Right lobe of liver (tissue), 6 donors: ENCODE measurements around the gene SNRPB2. TPM values are rescaled to one million over a fixed set of nuclear protein-coding genes. Genes with fewer than 3 reads are reported as not detected.
A peak's percentile ranks its signal among the peaks of the same experiment; 100 is the strongest.

Experiments
- ATAC-seq, 4 donors: fragments of 200-7000 bp; cut with Tn5 transposase; one replicate each; pipeline ENCODE4 v1.9.1; 2020; ENCODE audit warnings: mild to moderate bottlenecking in 4 of 4, moderate library complexity in 4 of 4
- DNase-seq, 3 donors: peaks; one replicate each; pipeline ENCODE4 v3.0.0-alpha.2; 2020
- H3K27ac ChIP-seq, 3 donors: fragments of 200-600 bp; one replicate each; pipeline ENCODE4 v1.8.0; 2022
- H3K27me3 ChIP-seq, 2 donors: fragments of 200-600 bp; one replicate each; pipeline ENCODE4 v1.8.0; 2022
- H3K36me3 ChIP-seq, 4 donors: fragments of 200-600 bp; sonication (generic) in 1 of 4; one replicate each; pipeline versions ENCODE4 v1.5.1 to v1.8.0; 2017 to 2022; ENCODE audit warnings: control low read depth in 1 of 4
- H3K4me1 ChIP-seq, 4 donors: fragments of 200-600 bp; sonication (generic) in 1 of 4; one replicate each; pipeline versions ENCODE4 v1.5.1 to v1.8.0; 2017 to 2022; ENCODE audit warnings: control low read depth in 1 of 4
- H3K4me3 ChIP-seq, 3 donors: fragments of 200-600 bp; one replicate each; pipeline ENCODE4 v1.8.0; 2022
- H3K9me3 ChIP-seq, 4 donors: fragments of 200-600 bp; sonication (generic) in 1 of 4; one replicate each; pipeline versions ENCODE4 v1.5.1 to v1.8.0; 2017 to 2022; ENCODE audit warnings: control low read depth in 1 of 4
- CTCF ChIP-seq, 4 donors: fragments of 200-600 bp in 3 of 4; fragments of 450-650 bp in 1 of 4; IDR thresholded peaks; one replicate each; pipeline versions ENCODE4 v1.5.1 to v1.8.0; 2016 to 2022; ENCODE audit warnings: antibody characterized with exemption in 4 of 4, mild to moderate bottlenecking in 2 of 4
- POLR2A ChIP-seq: fragments of 450-650 bp; IDR thresholded peaks from one replicate; pipeline ENCODE4 v1.6.1; 2017; ENCODE audit warnings: antibody characterized with exemption, mild to moderate bottlenecking
- WGBS: methylation state at CpG from one replicate; pipeline ENCODE4 v1.1.6; 2018; ENCODE audit warnings: low coverage, low lambda C conversion rate; ENCODE audit not compliant: insufficient coverage; ENCODE audit errors: missing lambda C conversion rate; 5-methylcytosine and 5-hydroxymethylcytosine counted together
- intact Hi-C, 2 donors: fragments of 100-400 bp; cut with DNase I; formaldehyde crosslinking; loops; one replicate each; pipeline versions ENCODE4 v1.11.2 to v1.14.1; 2022
- total RNA-seq, 6 experiments: library from RNA; depleted of rRNA in 2 of 6; stranded (reverse); fragments of >200 nt in 2 of 6; fragmentation: NEBNext Ultra II Directional in 3 of 6; extraction: Animal tissue kit (Norgen Biotek cat#: 25700) in 3 of 6; gene quantifications; one replicate each; pipeline versions ENCODE4 v1.1.0 to v1.2.4, GENCODE V29; 2016 to 2023
- donor health status: DM: no; HTN: yes; CAD: no.
- donor health status: DM: no; HTN: no; CAD: no.
- donor health status: DM: no; HTN: no; CAD: no.
- donor health status: DM: no; HTN: yes; CAD: no.
- donor health status: DM: no; HTN: yes; CAD: no.

SNRPB2 gene
- total RNA-seq, 6 experiments from 2014 or later = 10.2 to 19.3 (median 17.3) TPM

GRCh38 chr20:16714751-16715150, 15.1 kb upstream of the SNRPB2 start:
- H3K4me1 ChIP-seq = no peaks in the 10 kb centered on the region
- no peak for DNase-seq
- intact Hi-C loops = no loop called here
- no peak overlapping the region for H3K27ac ChIP-seq
- 35% methylated on average over 4 of the region's 4 CpGs for WGBS
- H3K4me3 ChIP-seq = no peak overlapping the region
- no peaks in the 10 kb centered on the region for H3K27me3 ChIP-seq
- no peaks in the 10 kb centered on the region for H3K9me3 ChIP-seq
- TF ChIP-seq CTCF (IDR thresholded peaks at IDR 0.05) (no peak), POLR2A (no peak)
- H3K36me3 ChIP-seq = no peaks in the 10 kb centered on the region
- ATAC-seq = no peak

DNA sequence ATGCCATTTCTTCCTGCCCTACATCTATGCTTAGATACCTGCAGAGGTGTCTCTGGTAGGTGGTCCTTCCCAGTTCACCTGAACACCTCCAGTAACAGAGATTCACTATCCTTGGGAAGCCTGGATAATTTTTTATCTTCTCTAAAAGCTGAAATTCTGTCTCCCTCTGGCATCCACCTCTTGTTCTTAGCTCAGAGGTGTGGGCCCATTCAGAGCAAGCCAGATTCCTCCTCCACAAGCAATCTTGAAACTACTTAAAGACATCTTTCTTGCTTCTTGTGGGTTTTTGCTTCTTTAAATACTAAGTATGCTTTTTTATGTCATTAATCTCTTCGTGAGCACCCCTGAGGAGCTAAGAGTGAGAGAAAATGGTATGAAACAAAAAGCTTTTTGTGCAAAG, 10.4 kb upstream of the SNRPB2 start:
- 48% methylated on average over 1 of the region's 1 CpG for WGBS
- no peak for TF ChIP-seq POLR2A
- no peak for TF ChIP-seq CTCF (IDR thresholded peaks at IDR 0.05)
- intact Hi-C loops = no loop called here
- H3K4me3 ChIP-seq = no peak overlapping the region
- H3K27ac ChIP-seq = no peak overlapping the region
- no peaks in the 10 kb centered on the region for H3K4me1 ChIP-seq
- ATAC-seq (no peak), DNase-seq (no peak)
- no peaks in the 10 kb centered on the region for H3K9me3 ChIP-seq
- H3K27me3 ChIP-seq = peaks cover 0 to 5% of the 10 kb centered on the region in 2 donors
- no peaks in the 10 kb centered on the region for H3K36me3 ChIP-seq

GRCh38 chr20:16729080-16729479, 746 bp upstream of the SNRPB2 start:
- DNase-seq (no peak), ATAC-seq (no peak)
- no peaks in the 10 kb centered on the region for H3K9me3 ChIP-seq
- no peak overlapping the region for H3K27ac ChIP-seq
- H3K27me3 ChIP-seq = no peaks in the 10 kb centered on the region
- 100% methylated on average over 1 of the region's 1 CpG for WGBS
- peak overlapping the region in 2 of 3 donors; percentile 92 to 97 for H3K4me3 ChIP-seq
- intact Hi-C loops = no loop called here
- TF ChIP-seq POLR2A (no peak), CTCF (IDR thresholded peaks at IDR 0.05) (no peak)
- peaks cover 0 to 18% (median 5%) of the 10 kb centered on the region in 4 donors for H3K36me3 ChIP-seq
- H3K4me1 ChIP-seq = peaks cover 0 to 9% (median 5%) of the 10 kb centered on the region in 4 donors

GRCh38 chr20:16732506-16733152, 2.8 kb downstream of the SNRPB2 start:
- no peaks in the 10 kb centered on the region for H3K9me3 ChIP-seq
- H3K36me3 ChIP-seq = peaks cover 0 to 36% (median 17%) of the 10 kb centered on the region in 4 donors
- WGBS = 64% methylated on average over 4 of the region's 4 CpGs
- no peaks in the 10 kb centered on the region for H3K27me3 ChIP-seq
- DNase-seq (no peak), ATAC-seq (no peak)
- no peak for TF ChIP-seq POLR2A
- TF ChIP-seq CTCF (IDR thresholded peaks at IDR 0.05) = no peak
- intact Hi-C loops = no loop called here
- no peak overlapping the region for H3K27ac ChIP-seq
- H3K4me1 ChIP-seq = peaks cover 0 to 9% (median 5%) of the 10 kb centered on the region in 4 donors
- no peak overlapping the region for H3K4me3 ChIP-seq
